IPS DF 19.7 (cell line): ENCODE results near the gene NOTCH2.
"Not testable (repeated sequence)": the region's sequence is repeated elsewhere in the genome, so short reads cannot be mapped to it uniquely, and the experiment has no call there.

Experiments
- DNase-seq: peaks from one replicate; pipeline ENCODE4 v3.0.0-alpha.2; 2013; ENCODE audit warnings: low read depth, low spot score

The NOTCH2 gene

DNA sequence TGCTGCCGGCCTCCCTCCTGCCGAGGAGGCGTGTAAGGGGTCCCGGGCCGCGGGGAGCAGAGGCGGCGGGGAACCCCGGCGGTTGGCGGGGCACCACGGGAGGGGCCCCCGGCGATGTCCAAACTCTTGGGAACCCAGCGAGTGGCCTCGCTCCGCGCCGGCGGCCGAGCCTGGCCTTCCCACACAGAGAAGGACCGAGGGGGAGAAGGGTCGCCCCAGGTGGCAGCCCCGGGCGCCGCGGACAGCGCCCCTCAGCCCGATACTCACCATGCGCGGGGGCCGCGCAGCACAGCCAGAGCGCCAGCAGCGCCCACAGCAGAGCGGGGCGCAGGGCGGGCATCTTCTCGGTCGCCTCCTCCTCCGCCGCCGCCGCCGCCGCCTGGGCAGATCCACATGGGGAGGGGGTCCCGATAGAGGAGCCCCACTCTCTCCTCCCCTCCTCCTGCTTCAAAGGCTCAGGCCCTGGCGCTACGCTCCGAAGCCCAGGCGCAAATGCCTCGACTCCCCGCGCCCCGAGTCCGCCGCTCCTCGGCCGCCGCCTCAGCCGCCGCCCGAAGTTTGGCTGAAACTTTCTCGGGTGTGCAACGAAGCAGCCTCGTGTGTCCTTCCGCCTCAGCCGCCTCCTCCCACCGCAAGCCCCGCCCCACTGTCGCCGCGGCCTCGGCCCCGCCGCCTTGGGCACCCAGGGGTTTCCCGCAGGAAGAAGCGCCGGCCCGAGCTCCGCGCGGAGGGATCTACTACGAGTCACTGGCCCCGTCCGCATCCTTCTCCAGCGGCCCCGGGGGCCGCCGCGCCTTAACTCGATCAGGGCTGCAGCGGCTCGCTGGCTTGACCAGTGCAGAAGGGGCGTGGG is at the start of gene NOTCH2:
Gene NOTCH2, minus strand, starts transcription at position 596 of the 853 bp plus-strand sequence. Its CDS starts 256 bp downstream, at position 340.
- not testable (repeated sequence) for DNase-seq

DNA sequence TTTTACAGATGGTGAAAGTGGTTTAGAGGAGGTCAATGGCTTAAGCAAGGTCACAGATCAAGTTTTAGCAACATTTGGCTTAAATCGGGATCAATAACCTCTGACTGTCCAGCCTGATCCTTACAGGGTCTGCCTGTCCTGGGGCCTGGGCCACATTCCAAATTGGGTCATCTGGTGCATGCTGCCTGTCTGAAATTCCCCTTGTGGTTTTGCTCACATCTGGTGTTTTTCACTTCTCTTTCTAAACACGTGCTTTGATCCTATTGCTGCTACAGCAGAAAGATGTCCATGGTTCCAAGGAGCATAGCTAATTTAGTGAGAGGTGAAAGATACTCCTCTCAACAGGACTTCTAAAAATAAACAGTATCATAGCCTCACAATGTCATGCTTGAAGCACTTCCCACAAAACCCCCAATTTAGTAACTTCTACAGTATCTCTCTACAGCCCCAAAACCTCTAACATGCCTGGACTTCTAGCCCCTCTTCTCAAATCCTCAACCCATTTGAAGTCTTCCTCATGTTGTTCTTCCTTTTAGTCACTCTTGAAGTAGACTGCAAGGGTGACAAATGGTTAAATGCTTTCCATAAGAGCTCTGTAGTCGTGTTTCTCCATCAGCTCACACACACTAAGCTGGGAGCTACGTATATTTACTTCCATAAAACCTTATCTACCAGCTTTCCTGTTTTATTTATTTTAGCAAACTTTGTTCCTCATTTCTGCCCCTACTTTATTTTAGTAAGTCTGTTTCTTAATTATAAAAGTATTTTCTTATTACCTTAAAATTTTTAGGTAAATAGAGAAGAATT is 48.1 kb upstream of the NOTCH2 start:
- not testable (repeated sequence) for DNase-seq

DNA sequence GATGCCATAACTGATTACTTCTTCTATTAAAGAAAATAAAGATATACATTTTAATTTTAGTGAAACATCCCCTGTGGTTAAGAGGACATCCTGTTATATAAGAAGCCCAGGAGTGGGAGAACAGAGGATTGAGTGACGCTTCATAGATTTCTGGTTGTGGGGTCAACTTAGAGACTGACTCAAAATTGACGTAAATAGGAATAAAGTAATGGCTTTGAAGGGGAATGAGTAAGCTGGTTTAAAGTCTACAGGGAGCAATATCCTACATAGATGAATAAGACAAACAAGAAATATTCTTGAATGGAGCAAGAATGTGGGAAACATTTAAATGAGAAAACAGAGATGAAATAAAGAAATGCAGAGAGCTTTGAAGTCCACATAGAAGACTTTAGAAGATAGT is 46.6 kb upstream of the NOTCH2 start:
- DNase-seq = not testable (repeated sequence)

DNA sequence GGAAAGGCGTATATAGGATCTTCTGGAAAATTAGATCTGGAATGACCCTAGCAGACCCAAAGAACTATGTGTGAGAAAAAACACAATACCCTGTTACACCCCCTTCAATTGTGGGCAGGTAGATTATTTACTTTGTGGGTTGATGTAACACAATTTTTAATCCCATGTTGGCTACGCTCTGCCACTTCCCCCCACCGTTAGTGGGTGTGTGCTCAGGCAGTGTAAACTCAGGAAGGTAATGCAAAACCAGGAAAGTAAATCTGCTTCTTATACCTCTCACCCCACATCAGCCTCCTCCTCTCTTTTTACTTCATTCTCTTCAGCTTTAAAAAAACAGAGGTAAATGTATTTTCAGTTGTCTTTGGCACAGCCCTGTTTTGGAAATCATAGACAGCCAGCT is 43.7 kb upstream of the NOTCH2 start:
- not testable (repeated sequence) for DNase-seq

DNA sequence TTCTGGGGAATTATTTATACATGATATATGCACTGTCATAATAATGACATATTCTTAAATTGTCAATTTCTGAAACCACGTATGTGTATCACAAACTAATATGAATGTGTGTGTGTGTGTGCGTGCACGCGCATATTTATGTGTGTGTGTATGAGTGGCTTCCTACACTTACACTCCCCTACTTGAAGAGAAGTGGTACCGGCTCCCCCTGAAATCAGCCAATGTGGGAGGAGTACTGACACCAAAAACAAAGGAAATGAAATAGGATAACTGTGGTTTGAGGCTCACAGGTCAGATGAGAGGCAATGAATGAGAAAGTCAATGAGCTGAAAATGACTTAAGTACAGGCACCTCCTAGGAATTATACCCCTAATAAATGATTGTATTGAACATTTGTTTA is 42.8 kb upstream of the NOTCH2 start:
- not testable (repeated sequence) for DNase-seq

DNA sequence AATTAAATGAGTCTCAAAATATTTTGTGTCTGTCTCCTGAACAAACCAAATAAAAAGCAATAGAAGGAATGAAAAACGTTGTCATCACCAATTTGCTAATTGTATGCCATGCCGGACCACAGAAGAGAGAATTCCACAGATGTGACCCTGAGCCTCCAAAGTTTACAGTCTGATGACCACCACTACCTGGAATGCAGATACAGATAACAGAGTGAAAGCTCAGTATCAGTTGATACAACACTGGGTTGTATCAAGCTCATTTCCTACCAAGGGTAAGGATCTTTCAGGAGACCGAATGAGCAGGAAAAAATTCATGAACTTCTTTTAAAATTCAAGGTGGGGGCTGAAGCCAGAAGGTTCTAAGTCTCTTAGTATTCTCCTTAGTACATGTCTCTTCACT is 42.3 kb upstream of the NOTCH2 start:
- not testable (repeated sequence) for DNase-seq

DNA sequence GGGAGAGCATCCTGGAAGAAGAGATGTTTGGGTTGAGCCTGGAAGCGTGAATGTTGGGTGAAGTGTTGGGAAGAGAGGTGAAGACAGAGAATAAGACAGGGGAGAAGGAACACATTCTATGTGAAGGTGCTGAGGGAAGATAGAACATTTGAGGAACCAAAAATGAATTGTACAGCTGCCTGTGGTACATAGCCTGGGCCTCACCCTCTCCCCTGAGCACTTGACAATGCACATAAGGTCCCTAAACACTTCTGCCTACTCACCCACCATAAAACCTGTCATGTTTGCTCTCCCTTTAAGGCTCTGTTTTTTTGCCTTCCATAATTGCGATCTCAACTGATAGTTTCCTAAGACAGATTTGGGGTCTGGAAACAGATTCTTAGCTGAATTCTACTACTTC is 41.5 kb upstream of the NOTCH2 start:
- not testable (repeated sequence) for DNase-seq

DNA sequence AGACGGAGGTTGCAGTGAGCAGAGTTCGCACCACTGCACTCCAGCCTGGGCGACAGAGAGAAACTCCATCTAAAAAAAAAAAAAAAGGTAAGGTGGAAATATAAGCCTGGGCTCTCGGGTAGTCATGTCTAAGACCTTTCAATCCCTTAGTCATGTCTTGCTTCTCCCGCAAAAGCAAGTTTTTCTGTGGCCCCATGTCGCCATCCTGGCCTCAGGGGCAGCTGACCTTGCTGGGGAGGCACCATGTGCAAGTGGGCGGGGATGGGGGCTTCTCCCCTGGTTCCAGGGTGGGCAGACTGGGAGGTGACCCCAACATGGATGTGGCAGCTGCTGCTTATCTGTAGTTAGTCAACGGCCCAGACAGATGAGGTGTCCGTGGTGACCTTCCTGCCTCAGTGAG is 40.2 kb upstream of the NOTCH2 start:
- DNase-seq = not testable (repeated sequence)

DNA sequence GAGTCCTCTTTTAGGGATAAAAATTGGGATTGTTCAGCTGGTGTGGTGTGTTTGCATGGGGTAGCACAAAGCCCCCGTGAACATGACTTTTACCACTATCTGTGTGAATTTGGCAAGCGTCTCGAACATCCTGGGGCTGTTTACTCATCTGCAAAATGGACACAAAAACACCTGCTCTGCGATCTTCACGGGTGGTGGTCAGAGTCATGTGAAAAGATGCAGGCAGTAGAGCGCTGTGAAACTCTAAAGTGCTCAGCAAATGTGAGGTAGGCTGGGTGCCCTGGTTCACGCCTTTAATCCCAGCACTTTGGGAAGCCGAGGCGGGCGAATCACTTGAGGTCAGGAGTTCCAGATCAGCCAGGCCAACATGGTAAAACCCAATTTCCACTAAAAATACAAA is 39.7 kb upstream of the NOTCH2 start:
- DNase-seq = not testable (repeated sequence)

DNA sequence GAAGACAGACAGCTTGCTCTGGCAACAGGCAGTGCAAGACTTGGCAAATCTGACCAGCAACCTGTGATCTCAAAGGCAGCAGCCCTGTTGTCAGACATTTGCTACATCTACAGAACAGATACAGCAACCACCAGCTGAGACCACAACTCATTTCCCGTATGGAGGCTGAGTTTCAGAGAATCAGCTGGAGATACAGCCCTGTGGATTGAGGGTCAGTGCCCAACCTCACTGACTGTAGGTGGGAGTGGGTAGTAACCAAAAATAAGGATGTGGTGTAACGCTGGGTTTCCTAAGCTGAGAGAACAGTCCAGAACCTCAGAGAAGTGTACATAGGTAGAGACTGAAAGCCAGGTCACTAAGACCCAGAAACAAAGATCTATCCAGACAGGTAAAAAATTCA is 35.8 kb upstream of the NOTCH2 start:
- DNase-seq = not testable (repeated sequence)

DNA sequence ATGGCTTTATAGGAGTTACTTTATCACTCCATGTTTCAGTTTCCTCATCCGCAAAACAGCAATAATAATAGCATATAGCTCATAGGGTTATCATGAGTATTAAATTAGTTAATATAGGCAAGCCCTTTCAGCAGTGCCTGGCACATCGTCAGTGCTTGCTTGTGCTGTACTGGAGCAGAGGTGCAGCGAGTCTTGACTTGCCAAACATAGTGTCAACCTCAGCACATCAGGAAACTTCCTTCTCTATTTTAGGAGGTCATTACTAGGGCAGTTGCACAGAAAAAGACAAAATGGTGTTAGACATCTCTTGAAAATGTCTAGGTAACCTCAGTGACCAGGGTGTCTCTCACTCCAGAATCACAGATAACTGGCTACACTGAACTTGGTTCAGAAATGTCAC is 34.3 kb upstream of the NOTCH2 start:
- not testable (repeated sequence) for DNase-seq

DNA sequence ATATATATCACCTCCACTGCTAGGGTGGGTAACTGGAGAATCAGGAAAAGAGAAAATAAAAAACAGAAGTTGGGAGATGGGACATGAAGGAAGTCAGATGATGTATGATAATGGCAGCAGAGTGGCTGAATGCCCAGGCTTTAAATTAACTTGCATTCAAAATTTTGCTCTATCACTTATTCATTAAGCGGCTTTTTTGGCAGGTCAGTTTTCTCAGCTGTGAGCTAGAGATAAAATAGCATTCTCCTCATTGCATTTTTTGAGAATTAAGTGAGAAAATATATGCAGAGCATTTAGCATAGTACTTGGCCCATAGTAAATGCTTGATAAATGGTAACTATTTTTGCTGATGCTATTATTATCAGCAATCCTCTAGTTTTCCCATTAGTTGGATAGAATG is 32.1 kb upstream of the NOTCH2 start:
- DNase-seq = not testable (repeated sequence)

DNA sequence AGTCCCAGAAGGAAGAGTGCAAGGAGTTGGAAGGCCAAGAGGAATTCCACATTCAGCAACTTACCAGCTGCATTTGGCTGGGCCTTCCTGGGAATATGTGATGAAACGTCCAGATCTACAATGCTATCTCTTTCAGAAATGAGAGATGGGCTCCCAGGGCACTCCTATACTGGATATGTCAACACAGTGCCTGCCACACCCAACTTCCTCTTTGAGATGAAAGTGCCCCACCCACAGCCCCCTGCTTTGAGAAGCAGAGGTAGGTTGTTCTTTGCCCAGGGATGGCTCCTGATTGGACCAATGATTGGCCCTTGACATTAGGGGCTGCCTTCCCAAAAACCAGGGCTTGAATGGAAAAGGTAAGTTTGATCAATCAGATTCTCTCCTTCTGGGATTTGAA is 31.1 kb upstream of the NOTCH2 start:
- not testable (repeated sequence) for DNase-seq

DNA sequence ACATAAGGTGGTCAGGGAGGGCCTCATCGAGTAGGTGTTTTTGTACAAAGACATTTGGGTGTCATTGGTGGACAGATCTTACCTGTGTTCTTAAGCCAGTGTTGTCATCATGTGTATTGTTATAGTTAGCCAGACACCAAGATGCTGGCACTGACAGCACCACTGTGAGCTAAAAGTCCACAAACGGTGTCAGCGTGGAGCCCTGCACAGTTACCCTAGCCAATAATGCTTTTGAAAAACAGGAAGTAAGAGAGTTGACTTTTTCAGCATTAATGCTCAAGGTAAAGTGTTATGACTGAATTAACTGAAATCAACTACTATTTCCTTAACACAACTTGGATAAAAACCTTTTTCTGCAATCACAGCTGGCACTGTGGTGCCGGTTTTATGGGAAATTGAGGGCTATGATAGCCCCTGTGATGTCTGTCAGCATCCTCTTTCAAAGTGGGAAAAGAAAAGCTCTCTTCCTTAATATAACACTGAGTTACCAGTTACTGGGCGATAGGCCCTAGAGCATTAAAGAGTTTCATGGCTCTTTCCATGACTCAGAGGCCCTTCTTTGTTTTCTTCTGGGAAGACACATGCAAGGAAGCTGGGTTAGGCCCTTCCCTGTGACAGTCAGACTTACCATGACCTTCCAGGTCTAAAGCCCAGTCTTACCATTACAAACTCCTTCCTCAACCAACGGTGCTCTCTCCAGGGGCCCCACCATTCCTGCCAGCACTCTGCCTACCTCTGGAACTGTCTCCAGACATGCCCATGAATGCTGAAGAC is 29.7 kb upstream of the NOTCH2 start:
- DNase-seq = not testable (repeated sequence)

DNA sequence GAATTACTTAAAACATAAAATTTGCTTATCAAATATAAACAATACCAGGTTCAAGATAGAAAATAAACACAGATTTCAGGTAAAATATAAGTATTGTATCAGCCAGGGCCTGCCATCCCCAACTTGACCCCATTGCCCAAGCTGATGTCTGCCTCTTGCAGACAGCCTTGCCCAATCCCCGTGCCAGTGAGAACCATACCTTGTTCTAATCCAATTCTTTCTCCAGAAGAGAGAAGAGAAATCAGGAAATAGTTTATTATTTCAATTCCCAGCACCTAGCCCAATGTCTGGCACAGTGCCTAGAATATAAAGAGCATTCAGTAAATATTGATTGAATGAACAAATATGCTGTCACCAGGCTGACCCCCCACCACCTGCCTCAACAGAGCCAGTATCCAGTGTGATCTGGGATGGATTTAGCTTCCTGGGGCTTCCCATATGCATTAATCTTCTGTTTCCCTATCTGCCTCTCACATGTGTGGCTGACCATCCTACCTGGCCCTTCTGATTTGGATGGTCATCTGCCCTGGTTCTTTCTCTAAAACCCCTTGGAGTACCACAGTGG is 27.6 kb upstream of the NOTCH2 start:
- not testable (repeated sequence) for DNase-seq

DNA sequence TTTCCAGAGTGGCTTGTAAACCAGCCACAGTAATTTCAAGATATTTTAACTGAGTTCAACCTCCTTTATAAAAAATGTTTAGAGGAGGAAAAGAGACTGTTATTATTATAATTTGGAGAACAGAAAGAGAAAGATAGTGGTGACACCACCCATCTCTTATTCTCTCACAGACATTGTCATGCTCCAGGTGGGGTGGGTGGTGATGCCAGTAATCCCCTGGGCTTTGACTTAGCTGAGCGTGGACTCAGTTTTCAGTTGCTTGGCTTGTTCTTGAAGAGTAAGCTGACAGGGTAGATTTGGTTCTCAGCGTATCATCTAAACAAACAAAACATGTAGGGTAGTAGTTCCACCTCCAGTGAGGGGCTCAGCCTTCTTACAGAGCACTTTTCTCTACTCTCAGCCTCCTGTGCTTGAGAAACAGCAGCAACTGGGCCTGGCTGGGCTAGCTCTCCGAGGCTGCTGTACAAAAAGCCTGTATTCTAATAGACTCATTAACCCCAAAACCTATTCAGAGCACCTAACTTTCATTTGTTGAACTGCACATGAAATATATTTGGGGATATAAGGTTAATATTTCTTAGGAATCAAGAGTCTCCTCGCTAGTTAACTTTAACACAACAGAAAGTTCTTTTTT is 24.2 kb upstream of the NOTCH2 start:
- DNase-seq = not testable (repeated sequence)

DNA sequence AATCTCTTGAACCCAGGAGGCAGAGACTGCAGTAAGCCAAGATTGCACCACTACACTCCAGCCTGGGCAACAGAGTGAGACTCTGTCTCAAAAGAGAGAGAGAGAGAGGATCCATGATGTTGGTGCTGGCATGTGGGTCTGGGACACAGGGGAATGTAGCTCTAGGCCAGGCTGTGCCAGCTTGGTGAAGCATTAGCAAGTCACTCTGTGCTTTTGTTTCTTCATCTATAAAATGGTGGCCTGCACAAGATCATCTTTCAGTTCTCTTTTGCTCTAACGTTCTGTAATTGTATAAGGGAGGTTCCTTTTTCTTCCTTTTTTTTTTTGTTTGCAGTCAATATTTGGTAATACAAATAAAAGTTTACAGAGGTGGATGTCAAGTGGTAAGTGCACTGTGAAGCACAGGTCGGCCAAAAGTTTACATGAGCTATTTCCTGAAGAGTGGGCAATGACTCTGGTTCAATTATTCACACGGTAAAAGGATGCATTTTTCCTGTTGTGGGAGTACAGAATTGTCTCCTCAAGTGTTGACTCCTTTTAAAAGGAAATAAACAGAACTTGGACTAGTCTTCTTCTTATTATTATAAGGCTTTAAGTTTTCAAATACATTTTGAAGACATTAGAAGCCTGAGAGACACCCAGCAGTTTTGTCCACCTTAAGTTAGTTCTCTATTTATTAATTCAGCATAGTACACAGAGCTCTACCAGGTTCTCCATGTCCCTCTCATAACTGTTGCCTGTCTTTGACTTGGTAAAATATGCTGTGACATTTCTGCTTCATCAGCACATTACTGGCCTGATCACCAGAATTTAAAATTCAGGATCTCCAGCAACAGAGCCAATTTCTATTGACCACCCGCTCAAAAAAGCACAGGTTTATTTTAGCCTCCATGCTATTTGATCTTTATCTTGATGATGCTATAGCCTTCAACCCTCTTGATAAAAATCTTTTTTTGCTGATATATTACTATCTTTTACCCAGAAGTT is 23.1 kb upstream of the NOTCH2 start:
- not testable (repeated sequence) for DNase-seq

DNA sequence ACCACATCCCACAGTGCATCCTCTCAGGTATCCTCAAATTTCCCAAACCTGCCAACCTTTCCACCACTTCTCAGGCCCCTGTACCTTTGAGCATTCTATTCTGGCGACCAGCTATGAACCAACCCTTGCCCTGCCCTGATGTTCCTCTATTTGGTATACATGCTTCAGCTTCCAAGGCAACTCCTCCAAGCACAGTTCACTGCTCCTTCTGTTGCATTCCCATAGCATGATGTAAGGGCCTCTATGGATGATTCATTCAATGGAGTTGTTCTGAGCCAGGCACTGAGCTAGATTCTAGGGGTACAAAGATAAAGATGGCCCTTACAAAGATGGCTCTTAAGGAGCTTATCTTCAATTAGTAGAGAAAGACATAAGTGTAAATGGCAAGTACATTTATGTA is 21.4 kb upstream of the NOTCH2 start:
- DNase-seq = not testable (repeated sequence)

DNA sequence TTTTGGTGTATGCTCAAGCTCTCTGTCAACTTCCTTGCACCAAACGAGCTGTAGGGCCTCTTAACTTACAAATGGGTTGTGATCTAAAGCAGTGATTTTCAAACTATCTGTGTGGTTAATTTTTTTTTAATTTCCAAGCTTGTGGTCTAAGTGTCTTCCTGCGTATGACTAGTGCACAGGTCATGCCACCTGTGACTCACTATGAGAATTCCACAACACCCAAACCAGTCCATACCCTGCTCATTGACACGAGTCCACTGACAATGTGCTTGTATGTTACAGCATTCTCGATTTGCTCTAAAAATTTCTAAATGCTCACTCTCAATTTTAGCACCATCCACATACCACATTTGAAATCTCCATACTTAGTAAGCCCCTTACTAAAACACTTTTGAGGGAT is 18.5 kb upstream of the NOTCH2 start:
- not testable (repeated sequence) for DNase-seq

DNA sequence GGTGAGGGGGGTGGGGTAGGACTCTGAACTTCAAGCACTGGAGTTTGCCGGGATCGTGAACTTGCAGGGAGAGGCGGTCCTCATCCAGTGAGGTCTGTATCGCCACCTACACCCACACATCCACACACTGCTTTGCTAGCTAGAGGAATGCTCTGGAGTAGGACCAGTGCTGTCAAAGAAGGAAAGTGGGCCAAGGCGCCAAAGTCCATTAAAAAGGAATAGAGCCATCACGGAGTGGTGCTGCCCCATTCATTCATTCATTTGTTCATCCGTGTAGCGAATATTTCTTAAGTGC is 405 bp upstream of the NOTCH2 start:
- DNase-seq = not testable (repeated sequence)
